Panc1 (cell line): ENCODE results near the gene GFPT2.

Experiments
- CTCF ChIP-seq: fragments of 450-650 bp; IDR thresholded peaks from 2 replicates; pipeline ENCODE4 v1.5.1; 2017; ENCODE audit warnings: mild to moderate bottlenecking
- POLR2AphosphoS5 ChIP-seq: IDR thresholded peaks from 2 replicates; pipeline ENCODE4 v1.6.1; 2012; ENCODE audit warnings: mild to moderate bottlenecking, low read depth, low read length, moderate library complexity
- REST ChIP-seq, 2 experiments: IDR thresholded peaks; 2 replicates each; pipeline ENCODE4 v1.6.1; 2011 to 2012; ENCODE audit warnings: low read depth in 2 of 2, control low read depth in 1 of 2, low read length in 1 of 2, mild to moderate bottlenecking in 1 of 2, moderate library complexity in 1 of 2; ENCODE audit not compliant: insufficient read depth in 1 of 2
- SIN3A ChIP-seq: IDR thresholded peaks from 2 replicates; pipeline ENCODE4 v1.6.1; 2012; ENCODE audit warnings: low read depth, mild to moderate bottlenecking, low read length, moderate library complexity, borderline replicate concordance; ENCODE audit not compliant: insufficient read depth
- TCF7L2 ChIP-seq: IDR thresholded peaks from 2 replicates; pipeline ENCODE4 v1.6.1; 2011; ENCODE audit warnings: mild to moderate bottlenecking, low read depth, low read length, inconsistent platforms

GRCh38 chr5:180381428-180381827 lies 28.3 kb upstream of the GFPT2 start:
- no peak for TF ChIP-seq CTCF
- TF ChIP-seq REST (IDR thresholded peaks at IDR 0.05; ENCODE audit: insufficient read depth in 1 of 2, low read depth in 2 of 2, low read length in 1 of 2), result no peak
- no peak for TF ChIP-seq POLR2AphosphoS5
- no peak for TF ChIP-seq SIN3A
- no peak for TF ChIP-seq TCF7L2
